Thyroid gland (tissue), 4 donors: ENCODE data around the gene DPP6. TPM values are rescaled to one million over a fixed set of nuclear protein-coding genes. Genes with fewer than 3 reads are reported as not detected.

Experiments used
- DNase-seq, 2 donors: peaks; one replicate each; pipeline ENCODE4 v3.0.0-alpha.2; 2019
- H3K27ac ChIP-seq, 3 donors: fragments of 200-600 bp; sonication (generic); 1 replicate in 2 of 3; 2 replicates in 1 of 3; pipeline ENCODE4 v1.5.1; 2016 to 2019; ENCODE audit warnings: mild to moderate bottlenecking in 1 of 3, moderate library complexity in 1 of 3
- H3K27me3 ChIP-seq: fragments of 200-600 bp; sonication (generic); one replicate; pipeline ENCODE4 v1.5.1; 2019
- H3K36me3 ChIP-seq, 2 donors: fragments of 200-600 bp; sonication (generic); one replicate each; pipeline ENCODE4 v1.5.1; 2016 to 2019
- H3K4me1 ChIP-seq, 2 donors: fragments of 200-600 bp; sonication (generic); one replicate each; pipeline ENCODE4 v1.5.1; 2017 to 2019
- H3K4me3 ChIP-seq, 3 donors: fragments of 200-600 bp; sonication (generic); replicated peaks in 1 of 3; 1 replicate in 2 of 3; 2 replicates in 1 of 3; pipeline ENCODE4 v1.5.1; 2016; ENCODE audit warnings: mild to moderate bottlenecking in 1 of 3
- H3K9me3 ChIP-seq: fragments of 200-600 bp; sonication (generic); one replicate; pipeline ENCODE4 v1.5.1; 2017
- POLR2A ChIP-seq, 2 donors: fragments of 450-650 bp; IDR thresholded peaks; one replicate each; pipeline ENCODE4 v1.6.1; 2017; ENCODE audit warnings: antibody characterized with exemption in 2 of 2, mild to moderate bottlenecking in 2 of 2, moderate library complexity in 1 of 2
- whole genome bisulfite sequencing, 2 donors: methylation state at CpG; one replicate each; pipeline ENCODE4 v1.1.5; 2017; 5-methylcytosine and 5-hydroxymethylcytosine counted together
- intact Hi-C: fragments of 100-400 bp; cut with DNase I; formaldehyde crosslinking; loops from one replicate; pipeline ENCODE4 v1.15.1; 2023
- total RNA-seq, 4 donors: library from RNA; depleted of rRNA; stranded (reverse); fragments of >200 nt; gene quantifications; one replicate each; pipeline ENCODE4 v1.2.3, GENCODE V29; 2016
- TF ChIP-seq, protein P1 (sequence below), 6 experiments: fragments of 200-600 bp in 3 of 6; fragments of 450-650 bp in 3 of 6; sonication (generic) in 3 of 6; IDR thresholded peaks; one replicate each; pipeline ENCODE4 v1.5.1; 2016 to 2019; ENCODE audit warnings: antibody characterized with exemption in 6 of 6, mild to moderate bottlenecking in 2 of 6, inconsistent platforms in 1 of 6, moderate library complexity in 1 of 6

The DPP6 gene
- total RNA-seq, 4 donors from 2014 or later = 50.7 to 97.7 (median 68.9) TPM

DNA sequence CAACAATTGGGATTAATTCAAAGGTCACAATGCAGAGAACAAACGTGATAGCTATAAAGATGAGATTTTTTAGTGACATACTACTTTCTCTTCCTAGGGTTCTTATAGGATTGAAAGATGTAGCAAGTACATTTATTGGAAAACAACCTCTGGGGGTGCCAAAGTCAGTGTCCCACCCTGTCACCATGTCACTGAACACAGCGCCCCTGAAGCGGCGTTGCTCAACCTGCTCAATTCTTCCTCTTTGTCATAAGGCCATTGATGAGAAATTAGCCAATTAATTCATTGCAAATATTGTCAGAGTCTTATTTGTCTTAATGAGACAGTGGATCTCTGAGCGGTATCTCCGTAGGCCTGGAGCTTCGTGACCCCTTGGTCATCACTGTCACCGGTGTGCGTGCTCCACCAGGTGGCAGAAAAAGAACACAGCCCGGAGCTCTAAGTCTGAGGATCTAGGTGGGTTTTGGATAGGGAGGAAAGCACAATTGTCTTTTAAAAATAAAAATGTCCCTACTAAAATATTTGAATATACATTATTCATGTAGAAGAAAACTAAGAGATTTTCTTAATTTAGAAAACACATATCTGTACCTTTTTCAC lies 588.2 kb downstream of the DPP6 start:
- H3K4me1 ChIP-seq = no peaks in the 10 kb centered on the region
- no peaks in the 10 kb centered on the region for H3K27me3 ChIP-seq
- DNase-seq = no peak
- H3K36me3 ChIP-seq = no peaks in the 10 kb centered on the region
- TF ChIP-seq, protein P1, sequence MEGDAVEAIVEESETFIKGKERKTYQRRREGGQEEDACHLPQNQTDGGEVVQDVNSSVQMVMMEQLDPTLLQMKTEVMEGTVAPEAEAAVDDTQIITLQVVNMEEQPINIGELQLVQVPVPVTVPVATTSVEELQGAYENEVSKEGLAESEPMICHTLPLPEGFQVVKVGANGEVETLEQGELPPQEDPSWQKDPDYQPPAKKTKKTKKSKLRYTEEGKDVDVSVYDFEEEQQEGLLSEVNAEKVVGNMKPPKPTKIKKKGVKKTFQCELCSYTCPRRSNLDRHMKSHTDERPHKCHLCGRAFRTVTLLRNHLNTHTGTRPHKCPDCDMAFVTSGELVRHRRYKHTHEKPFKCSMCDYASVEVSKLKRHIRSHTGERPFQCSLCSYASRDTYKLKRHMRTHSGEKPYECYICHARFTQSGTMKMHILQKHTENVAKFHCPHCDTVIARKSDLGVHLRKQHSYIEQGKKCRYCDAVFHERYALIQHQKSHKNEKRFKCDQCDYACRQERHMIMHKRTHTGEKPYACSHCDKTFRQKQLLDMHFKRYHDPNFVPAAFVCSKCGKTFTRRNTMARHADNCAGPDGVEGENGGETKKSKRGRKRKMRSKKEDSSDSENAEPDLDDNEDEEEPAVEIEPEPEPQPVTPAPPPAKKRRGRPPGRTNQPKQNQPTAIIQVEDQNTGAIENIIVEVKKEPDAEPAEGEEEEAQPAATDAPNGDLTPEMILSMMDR (IDR thresholded peaks at IDR 0.05) = no peak
- TF ChIP-seq POLR2A (IDR thresholded peaks at IDR 0.05) = no peak
- no peak overlapping the region for H3K4me3 ChIP-seq
- no peaks in the 10 kb centered on the region for H3K9me3 ChIP-seq
- H3K27ac ChIP-seq = no peak overlapping the region
- intact Hi-C loops = no loop called here
- WGBS, 2 donors = 57 to 72% methylated on average over 10 of the region's 10 CpGs

DNA sequence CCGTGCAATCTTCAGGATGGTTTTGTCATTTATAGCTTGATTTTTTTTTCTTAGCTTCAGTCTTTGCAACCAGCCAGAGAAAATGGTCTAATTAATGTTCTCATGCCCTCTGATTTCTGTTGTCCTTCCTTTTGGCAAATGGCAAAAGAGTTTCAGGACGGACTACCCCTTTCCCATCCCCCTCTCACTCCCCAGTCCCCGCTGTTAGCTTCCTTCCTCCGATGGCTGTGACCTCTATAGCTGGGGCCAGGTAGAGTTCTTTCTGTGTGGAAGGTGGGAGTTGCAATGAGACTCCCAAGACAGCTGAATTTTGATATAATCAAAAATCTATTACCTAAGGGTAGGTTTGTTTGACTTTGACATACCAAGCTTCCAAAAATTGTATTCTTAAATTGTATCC lies 588.7 kb downstream of the DPP6 start:
- Histone ChIP-seq H3K4me3 (no peak overlapping the region), H3K27ac (no peak overlapping the region), H3K27me3 (no peaks in the 10 kb centered on the region), H3K36me3 (no peaks in the 10 kb centered on the region), H3K9me3 (no peaks in the 10 kb centered on the region), H3K4me1 (no peaks in the 10 kb centered on the region)
- WGBS, 2 donors = 50 to 77% methylated on average over 4 of the region's 4 CpGs
- no peak for TF ChIP-seq POLR2A (IDR thresholded peaks at IDR 0.05)
- TF ChIP-seq, protein P1 (IDR thresholded peaks at IDR 0.05) = no peak
- no peak for DNase-seq
- intact Hi-C loops = no loop called here

DNA sequence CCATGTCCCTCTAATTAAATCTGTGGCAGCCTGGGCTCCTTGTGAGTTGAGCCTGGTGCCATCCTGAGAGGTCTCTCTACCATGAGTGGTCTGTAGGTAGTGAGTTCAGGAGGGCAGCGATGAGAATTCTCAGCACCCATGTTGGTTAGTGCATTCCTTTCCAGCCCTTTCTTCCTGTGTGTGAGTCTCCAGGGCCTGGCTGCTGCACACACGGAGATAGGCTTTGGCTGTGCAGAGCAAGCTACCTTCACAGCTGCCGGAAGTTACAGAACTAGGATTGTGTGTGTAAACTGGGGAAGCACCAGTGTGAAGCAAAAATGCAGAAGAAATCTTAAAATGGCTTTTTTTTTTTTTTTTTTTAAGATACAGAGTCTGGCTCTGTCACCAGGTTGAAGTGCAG lies 592.2 kb downstream of the DPP6 start:
- H3K27ac ChIP-seq = no peak overlapping the region
- 82 to 92% methylated on average over 3 of the region's 3 CpGs for WGBS, 2 donors
- no peaks in the 10 kb centered on the region for H3K36me3 ChIP-seq
- TF ChIP-seq, protein P1 (IDR thresholded peaks at IDR 0.05) = no peak
- TF ChIP-seq POLR2A (IDR thresholded peaks at IDR 0.05) = no peak
- intact Hi-C loops = no loop called here
- no peaks in the 10 kb centered on the region for H3K27me3 ChIP-seq
- H3K4me3 ChIP-seq = no peak overlapping the region
- no peak for DNase-seq
- H3K9me3 ChIP-seq = no peaks in the 10 kb centered on the region
- no peaks in the 10 kb centered on the region for H3K4me1 ChIP-seq

DNA sequence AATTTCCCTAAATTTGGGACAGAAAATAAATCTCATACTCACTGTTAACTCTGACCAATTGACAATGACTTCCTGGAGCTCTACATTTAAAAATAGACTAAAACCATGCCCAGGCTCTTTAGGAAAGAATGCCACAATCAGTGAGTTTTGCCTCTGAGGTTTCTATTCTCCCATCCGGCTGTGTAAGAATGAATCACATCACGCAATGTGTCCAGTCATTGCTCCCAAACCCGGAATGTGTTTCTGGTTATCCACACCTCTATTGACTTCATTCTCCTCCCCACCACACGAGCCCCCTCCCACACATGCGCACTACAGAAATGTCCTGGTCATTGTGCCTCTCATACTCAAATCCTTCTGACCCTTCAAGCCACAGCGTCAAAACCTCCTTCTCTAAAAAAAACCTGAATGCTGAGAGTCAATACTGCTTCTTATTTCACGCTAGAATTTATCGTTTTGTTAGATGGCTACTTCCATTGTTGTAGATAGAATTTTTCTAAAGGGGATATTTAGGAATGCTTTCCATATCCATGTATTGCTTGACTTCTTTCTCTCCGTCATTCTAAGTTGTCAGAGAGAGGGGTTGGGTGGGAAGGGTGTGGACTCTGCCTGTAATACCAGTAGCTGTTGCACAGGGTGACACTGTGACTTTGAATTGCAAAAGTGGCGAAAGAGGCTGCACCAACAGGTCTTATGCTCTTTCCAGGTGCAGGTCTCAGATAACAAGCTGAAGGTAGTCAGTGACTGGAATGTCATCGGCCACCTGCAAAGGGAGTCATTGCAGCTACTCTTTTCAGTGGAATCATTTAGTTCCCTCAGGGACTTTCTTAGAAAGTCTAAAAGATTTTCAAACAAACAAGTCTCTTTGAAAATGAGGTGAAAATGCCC lies 594.2 kb downstream of the DPP6 start:
- intact Hi-C loops = no loop called here
- Histone ChIP-seq H3K27ac (no peak overlapping the region), H3K36me3 (no peaks in the 10 kb centered on the region), H3K4me3 (no peak overlapping the region), H3K4me1 (no peaks in the 10 kb centered on the region), H3K27me3 (no peaks in the 10 kb centered on the region), H3K9me3 (no peaks in the 10 kb centered on the region)
- WGBS, 2 donors = 85 to 92% methylated on average over 11 of the region's 11 CpGs
- no peak for DNase-seq
- TF ChIP-seq, protein P1 (IDR thresholded peaks at IDR 0.05) = no peak
- TF ChIP-seq POLR2A (IDR thresholded peaks at IDR 0.05) = no peak

DNA sequence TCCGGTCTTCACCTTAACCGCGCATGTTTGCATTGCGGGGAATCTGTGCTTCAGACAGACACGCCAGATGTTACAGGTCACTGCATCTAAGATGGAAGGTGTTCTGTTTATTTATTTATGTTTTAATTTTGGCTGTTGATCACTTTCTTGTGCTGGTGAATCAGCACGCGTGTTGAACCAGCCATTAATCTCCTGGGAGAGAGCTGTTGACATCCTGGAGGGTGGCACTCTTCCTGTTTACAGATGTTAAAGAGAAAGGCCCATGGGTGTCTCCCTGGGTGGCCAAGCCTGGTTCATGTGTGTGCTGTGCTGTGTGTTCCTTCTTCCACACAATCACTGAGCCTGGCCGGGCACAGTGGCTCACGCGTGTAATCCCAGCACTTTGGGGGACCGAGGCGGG lies 595.4 kb downstream of the DPP6 start:
- intact Hi-C loops = no loop called here
- no peaks in the 10 kb centered on the region for H3K4me1 ChIP-seq
- TF ChIP-seq POLR2A (IDR thresholded peaks at IDR 0.05) = no peak
- TF ChIP-seq, protein P1 (IDR thresholded peaks at IDR 0.05) = no peak
- WGBS, 2 donors = 83 to 94% methylated on average over 11 to 12 of the region's 12 CpGs
- H3K27ac ChIP-seq = no peak overlapping the region
- H3K9me3 ChIP-seq = no peaks in the 10 kb centered on the region
- no peak for DNase-seq
- no peaks in the 10 kb centered on the region for H3K27me3 ChIP-seq
- no peaks in the 10 kb centered on the region for H3K36me3 ChIP-seq
- no peak overlapping the region for H3K4me3 ChIP-seq
